Measurements from ENCODE around the gene SOCS6. TPM values are rescaled to one million over a fixed set of nuclear protein-coding genes. Genes with fewer than 3 reads are reported as not detected.
"Not testable (repeated sequence)": the region's sequence is repeated elsewhere in the genome, so short reads cannot be mapped to it uniquely, and the experiment has no call there.

Gene SOCS6
- total RNA-seq, result 10 to 100 TPM; 14.1 to 22.3 (median 19.4) TPM

- WGBS, result 0% methylated on average over 10 of the region's 77 CpGs
Measured at GRCh38 chr18:70288851-70289328, at the start of gene SOCS6. Gene SOCS6, plus strand, starts transcription at chr18:70289045. Its CDS starts 35,624 bp downstream, at chr18:70324669.

GRCh38 chr18:70243131-70243929, 45.5 kb upstream of the SOCS6 start:
- 82% methylated on average over 13 of the region's 13 CpGs for WGBS
- H3K27ac ChIP-seq (replicated peaks in 1 of 4), result no peak overlapping the region
- H3K4me3 ChIP-seq, result no peak overlapping the region
- no peaks in the 10 kb centered on the region for H3K36me3 ChIP-seq
- TF ChIP-seq POLR2AphosphoS5 (IDR thresholded peaks at IDR 0.05), result no peak
- no peak for TF ChIP-seq POLR2A (IDR thresholded peaks at IDR 0.05; ENCODE audit: low read depth)
- TF ChIP-seq CTCF (IDR thresholded peaks at IDR 0.05), result no peak
- no peak for TF ChIP-seq EP300 (IDR thresholded peaks at IDR 0.05)
- H3K4me1 ChIP-seq, result peaks cover 0 to 9% (median 4%) of the 10 kb centered on the region in 4 donors
- no peaks in the 10 kb centered on the region for H3K27me3 ChIP-seq
- H3K9me3 ChIP-seq, result no peaks in the 10 kb centered on the region
- intact Hi-C loops (cut with DNase I), result no loop called here
- DNase-seq (ENCODE audit: extremely low spot score), result no peak

More at GRCh38 chr18:70288851-70289328, at the start of gene SOCS6:
- intact Hi-C loops (cut with DNase I), result loop anchor here (2.0 to 5.0 kb wide), 2 partner anchors 82 to 143 kb away; no protein-coding TSS in a partner anchor
- Histone ChIP-seq H3K4me1 (peaks cover 33 to 51% (median 40%) of the 10 kb centered on the region in 4 donors), H3K4me3 (peak within 1 kb of the TSS; percentile 83 to 97 (median 86)), H3K36me3 (no peaks in the 10 kb centered on the region), H3K27ac (replicated peaks in 1 of 4) (peak within 1 kb of the TSS; percentile 88 to 90 (median 90)), H3K27me3 (no peaks in the 10 kb centered on the region), H3K9me3 (no peaks in the 10 kb centered on the region)
- no peak for DNase-seq (ENCODE audit: extremely low spot score)
- TF ChIP-seq POLR2A (IDR thresholded peaks at IDR 0.05; ENCODE audit: low read depth) (no peak), CTCF (IDR thresholded peaks at IDR 0.05) (no peak), POLR2AphosphoS5 (IDR thresholded peaks at IDR 0.05) (peak in 1 of 2 donors; percentile 54), EP300 (IDR thresholded peaks at IDR 0.05) (no peak)

GRCh38 chr18:70246061-70246466, 42.8 kb upstream of the SOCS6 start:
- Histone ChIP-seq H3K27me3 (no peaks in the 10 kb centered on the region), H3K4me3 (no peak overlapping the region), H3K36me3 (no peaks in the 10 kb centered on the region), H3K4me1 (peaks cover 0 to 9% (median 4%) of the 10 kb centered on the region in 4 donors), H3K9me3 (no peaks in the 10 kb centered on the region), H3K27ac (replicated peaks in 1 of 4) (no peak overlapping the region)
- WGBS, result 4% methylated on average over 4 of the region's 4 CpGs
- TF ChIP-seq POLR2AphosphoS5 (IDR thresholded peaks at IDR 0.05) (no peak), CTCF (IDR thresholded peaks at IDR 0.05) (no peak), EP300 (IDR thresholded peaks at IDR 0.05) (no peak), POLR2A (IDR thresholded peaks at IDR 0.05; ENCODE audit: low read depth) (no peak)
- DNase-seq (ENCODE audit: extremely low spot score), result no peak
- intact Hi-C loops (cut with DNase I), result no loop called here

- 82% methylated on average over 5 of the region's 5 CpGs for WGBS
- Histone ChIP-seq H3K36me3 (no peaks in the 10 kb centered on the region), H3K4me1 (peaks cover 0 to 9% (median 4%) of the 10 kb centered on the region in 4 donors), H3K4me3 (no peak overlapping the region), H3K27ac (replicated peaks in 1 of 4) (no peak overlapping the region), H3K27me3 (no peaks in the 10 kb centered on the region), H3K9me3 (no peaks in the 10 kb centered on the region)
- TF ChIP-seq POLR2A (IDR thresholded peaks at IDR 0.05; ENCODE audit: low read depth), result no peak
- no peak for TF ChIP-seq EP300 (IDR thresholded peaks at IDR 0.05)
- no peak for TF ChIP-seq CTCF (IDR thresholded peaks at IDR 0.05)
- no peak for TF ChIP-seq POLR2AphosphoS5 (IDR thresholded peaks at IDR 0.05)
- intact Hi-C loops (cut with DNase I), result no loop called here
- DNase-seq (ENCODE audit: extremely low spot score), result no peak
Measured at GRCh38 chr18:70249118-70249517, 39.7 kb upstream of the SOCS6 start.

GRCh38 chr18:70249861-70250260, 39.0 kb upstream of the SOCS6 start:
- H3K4me1 ChIP-seq; H3K27me3 ChIP-seq; H3K9me3 ChIP-seq; H3K36me3 ChIP-seq; DNase-seq (ENCODE audit: extremely low spot score); H3K4me3 ChIP-seq; intact Hi-C loops (cut with DNase I); H3K27ac ChIP-seq (replicated peaks in 1 of 4): not testable (repeated sequence)
- WGBS, result 97% methylated on average over 18 of the region's 18 CpGs
